Adrenal gland (tissue), 5 donors: ENCODE data around the gene OR2W1.

ENCODE experiments used
- POLR2A ChIP-seq, 2 donors: fragments of 450-650 bp; IDR thresholded peaks; one replicate each; pipeline ENCODE4 v1.6.1; 2017; ENCODE audit warnings: antibody characterized with exemption in 2 of 2, mild to moderate bottlenecking in 2 of 2, moderate library complexity in 1 of 2
- TF ChIP-seq, protein P1 (sequence below), 6 experiments: fragments of 450-650 bp in 4 of 6; fragments of 200-600 bp in 2 of 6; sonication (generic) in 1 of 6; IDR thresholded peaks; 1 replicate in 5 of 6; 2 replicates in 1 of 6; pipeline versions ENCODE4 v1.5.1 to v1.8.0; 2016 to 2021; ENCODE audit warnings: antibody characterized with exemption in 6 of 6, mild to moderate bottlenecking in 2 of 6, moderate library complexity in 1 of 6
- donor health status: DM: no; HTN: no; CAD: no.

- TF ChIP-seq, protein P1, sequence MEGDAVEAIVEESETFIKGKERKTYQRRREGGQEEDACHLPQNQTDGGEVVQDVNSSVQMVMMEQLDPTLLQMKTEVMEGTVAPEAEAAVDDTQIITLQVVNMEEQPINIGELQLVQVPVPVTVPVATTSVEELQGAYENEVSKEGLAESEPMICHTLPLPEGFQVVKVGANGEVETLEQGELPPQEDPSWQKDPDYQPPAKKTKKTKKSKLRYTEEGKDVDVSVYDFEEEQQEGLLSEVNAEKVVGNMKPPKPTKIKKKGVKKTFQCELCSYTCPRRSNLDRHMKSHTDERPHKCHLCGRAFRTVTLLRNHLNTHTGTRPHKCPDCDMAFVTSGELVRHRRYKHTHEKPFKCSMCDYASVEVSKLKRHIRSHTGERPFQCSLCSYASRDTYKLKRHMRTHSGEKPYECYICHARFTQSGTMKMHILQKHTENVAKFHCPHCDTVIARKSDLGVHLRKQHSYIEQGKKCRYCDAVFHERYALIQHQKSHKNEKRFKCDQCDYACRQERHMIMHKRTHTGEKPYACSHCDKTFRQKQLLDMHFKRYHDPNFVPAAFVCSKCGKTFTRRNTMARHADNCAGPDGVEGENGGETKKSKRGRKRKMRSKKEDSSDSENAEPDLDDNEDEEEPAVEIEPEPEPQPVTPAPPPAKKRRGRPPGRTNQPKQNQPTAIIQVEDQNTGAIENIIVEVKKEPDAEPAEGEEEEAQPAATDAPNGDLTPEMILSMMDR (IDR thresholded peaks at IDR 0.05) = no peak
- no peak for TF ChIP-seq POLR2A (IDR thresholded peaks at IDR 0.05)
Observed at GRCh38 chr6:29092957-29093356, 48.0 kb upstream of the OR2W1 start.
